ENCODE measurements around the gene SPEN.

SPEN gene

GRCh38 chr1:15947382-15948090, 100.0 kb downstream of the SPEN start:
- DNase-seq (ENCODE audit: low spot score) = no peak

- no peak for DNase-seq (ENCODE audit: low spot score)
Measured at GRCh38 chr1:15948091-15948591, 100.6 kb downstream of the SPEN start.

- DNase-seq (ENCODE audit: low spot score) = no peak
Measured at GRCh38 chr1:15948595-15949452, 101.3 kb downstream of the SPEN start.

- DNase-seq (ENCODE audit: low spot score) = peak; percentile 41
Measured at GRCh38 chr1:15949453-15950245, 102.1 kb downstream of the SPEN start.

GRCh38 chr1:15950302-15950701, 102.8 kb downstream of the SPEN start:
- DNase-seq (ENCODE audit: low spot score) = no peak

- no peak for DNase-seq (ENCODE audit: low spot score)
Measured at GRCh38 chr1:15950763-15951295, 103.3 kb downstream of the SPEN start.

- no peak for DNase-seq (ENCODE audit: low spot score)
Measured at GRCh38 chr1:15951341-15952153, 104.0 kb downstream of the SPEN start.

- DNase-seq (ENCODE audit: low spot score) = no peak
Measured at GRCh38 chr1:15952317-15953258, 105.1 kb downstream of the SPEN start.

- DNase-seq (ENCODE audit: low spot score) = no peak
Measured at GRCh38 chr1:15953294-15953771, 105.8 kb downstream of the SPEN start.

- DNase-seq (ENCODE audit: low spot score) = no peak
Measured at GRCh38 chr1:15953791-15954241, 106.3 kb downstream of the SPEN start.

GRCh38 chr1:15954316-15954715, 106.8 kb downstream of the SPEN start:
- DNase-seq (ENCODE audit: low spot score) = no peak

GRCh38 chr1:15955552-15955951, 108.0 kb downstream of the SPEN start:
- DNase-seq (ENCODE audit: low spot score) = no peak

- DNase-seq (ENCODE audit: low spot score) = no peak
Measured at GRCh38 chr1:15956150-15956549, 108.6 kb downstream of the SPEN start.

GRCh38 chr1:15957221-15958095, 110.0 kb downstream of the SPEN start:
- peak; percentile 45 for DNase-seq (ENCODE audit: low spot score)

- no peak for DNase-seq (ENCODE audit: low spot score)
Measured at GRCh38 chr1:15958111-15958510, 110.6 kb downstream of the SPEN start.

- DNase-seq (ENCODE audit: low spot score) = no peak
Measured at GRCh38 chr1:15958793-15959192, 111.3 kb downstream of the SPEN start.

- no peak for DNase-seq (ENCODE audit: low spot score)
Measured at GRCh38 chr1:15959424-15959823, 111.9 kb downstream of the SPEN start.

GRCh38 chr1:15959827-15960446, 112.4 kb downstream of the SPEN start:
- no peak for DNase-seq (ENCODE audit: low spot score)
